Fibroblast of lung (primary cell): ENCODE measurements around the gene MXI1. TPM values are rescaled to one million over a fixed set of nuclear protein-coding genes. Genes with fewer than 3 reads are reported as not detected.

Experiments
- DNase-seq, 2 donors: peaks; one replicate each; pipeline versions ENCODE4 v3.0.0 to v3.0.0-alpha.2; 2010; ENCODE audit warnings: low read depth in 2 of 2
- H2AFZ ChIP-seq: 2 replicates; pipeline ENCODE4 v1.5.1; 2012; ENCODE audit warnings: low read length, control low read depth, inconsistent platforms
- H3K27ac ChIP-seq: 2 replicates; pipeline ENCODE4 v1.5.1; 2011; ENCODE audit warnings: low read length, control low read depth; ENCODE audit not compliant: insufficient read depth
- H3K27me3 ChIP-seq: 2 replicates; pipeline ENCODE4 v1.5.1; 2011; ENCODE audit warnings: mild to moderate bottlenecking, low read length; ENCODE audit not compliant: control insufficient read depth, insufficient read depth
- H3K36me3 ChIP-seq: 2 replicates; pipeline ENCODE4 v1.5.1; 2011; ENCODE audit warnings: low read length; ENCODE audit not compliant: control insufficient read depth, insufficient read depth
- H3K4me1 ChIP-seq: 2 replicates; pipeline ENCODE4 v1.5.1; 2011; ENCODE audit warnings: low read length; ENCODE audit not compliant: control insufficient read depth, insufficient read depth; ENCODE audit errors: extremely low read depth
- H3K4me2 ChIP-seq: 2 replicates; pipeline ENCODE4 v1.5.1; 2011; ENCODE audit warnings: low read length, control low read depth; ENCODE audit not compliant: insufficient read depth; ENCODE audit errors: extremely low read depth
- H3K4me3 ChIP-seq, 4 experiments: fragments of 200-600 bp in 1 of 4; sonication (generic) in 1 of 4; replicated peaks in 1 of 4; 2 replicates each; pipeline ENCODE4 v1.5.1; 2011 to 2016; ENCODE audit warnings: low read length in 4 of 4, low read depth in 3 of 4, mild to moderate bottlenecking in 3 of 4, control low read depth in 2 of 4, inconsistent platforms in 1 of 4, mixed read lengths in 1 of 4; ENCODE audit not compliant: insufficient read depth in 1 of 4; ENCODE audit errors: control extremely low read depth in 1 of 4
- H3K79me2 ChIP-seq: 2 replicates; pipeline ENCODE4 v1.5.1; 2012; ENCODE audit warnings: mild to moderate bottlenecking, low read length, inconsistent platforms; ENCODE audit not compliant: control insufficient read depth, insufficient read depth
- H3K9ac ChIP-seq: 2 replicates; pipeline ENCODE4 v1.5.1; 2011; ENCODE audit warnings: mild to moderate bottlenecking, low read length, control low read depth; ENCODE audit not compliant: insufficient read depth
- H3K9me3 ChIP-seq: 2 replicates; pipeline ENCODE4 v1.5.1; 2012; ENCODE audit warnings: low read depth, low read length; ENCODE audit not compliant: control insufficient read depth, insufficient read depth
- H4K20me1 ChIP-seq: 2 replicates; pipeline ENCODE4 v1.5.1; 2011; ENCODE audit warnings: low read length; ENCODE audit not compliant: control insufficient read depth, insufficient read depth; ENCODE audit errors: extremely low read depth
- CTCF ChIP-seq, 2 donors: IDR thresholded peaks in 1 of 2; conservative IDR thresholded peaks in 1 of 2; 1 replicate in 1 of 2; 2 replicates in 1 of 2; pipeline ENCODE4 v1.5.1; 2011 to 2012; ENCODE audit warnings: low read length in 2 of 2, control low read depth in 1 of 2, inconsistent platforms in 1 of 2, low read depth in 1 of 2, mild to moderate bottlenecking in 1 of 2
- EZH2 ChIP-seq: IDR thresholded peaks from 2 replicates; pipeline ENCODE4 v1.5.1; 2012; ENCODE audit warnings: low read length, control low read depth, mild to moderate bottlenecking; ENCODE audit errors: missing control alignments
- polyA plus RNA-seq, 2 donors: library from polyadenylated mRNA; depleted of rRNA in 1 of 2; stranded (reverse) in 1 of 2; unstranded in 1 of 2; fragments of >200 nt; gene quantifications; 2 replicates each; pipeline ENCODE4 v1.2.1, GENCODE V29; 2011 to 2012; ENCODE audit warnings: missing spikeins in 1 of 2
- total RNA-seq: library from RNA; depleted of rRNA; stranded (reverse); fragments of >200 nt; gene quantifications from 2 replicates; pipeline ENCODE4 v1.2.1, GENCODE V29; 2014

The MXI1 gene
- total and polyA plus RNA-seq, 2 donors (not counting 1 experiment from before 2014, with no cell fraction given), result 18.7 to 40.1 TPM

DNA sequence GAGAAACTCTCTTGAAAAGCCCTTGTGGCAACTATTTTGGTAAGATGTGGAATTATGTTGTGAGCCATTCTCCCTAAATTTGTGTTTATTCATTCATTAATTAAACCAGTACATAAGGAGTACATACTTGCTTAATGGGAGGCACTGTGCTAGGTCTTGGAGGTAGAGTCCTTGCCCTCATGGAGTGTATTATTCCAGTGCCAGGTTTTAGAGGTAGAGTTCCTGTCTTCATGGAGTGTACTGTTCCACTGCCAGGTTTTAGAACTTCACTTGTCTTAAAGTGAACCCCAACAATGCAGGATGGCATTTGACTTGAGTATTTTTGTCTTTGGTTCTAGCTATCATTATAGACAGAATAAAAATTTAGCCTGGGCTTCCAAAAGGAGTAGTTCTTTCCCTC, 8.8 kb downstream of the MXI1 start:
- Histone ChIP-seq H3K79me2 (no peaks in the 10 kb centered on the region), H3K4me2 (no peak overlapping the region), H3K27me3 (peaks cover 4% of the 10 kb centered on the region), H2AFZ (no peak overlapping the region), H3K4me3 (no peak overlapping the region), H3K9me3 (no peaks in the 10 kb centered on the region), H3K9ac (no peak overlapping the region), H3K27ac (no peak overlapping the region), H4K20me1 (no peaks in the 10 kb centered on the region), H3K4me1 (peaks cover 2% of the 10 kb centered on the region), H3K36me3 (no peaks in the 10 kb centered on the region)
- TF ChIP-seq EZH2, result no peak
- TF ChIP-seq CTCF (conservative IDR thresholded peaks at IDR 0.05 in 1 of 2, IDR thresholded peaks at IDR 0.05 in 1 of 2; ENCODE audit: low read depth in 1 of 2, low read length in 2 of 2), result no peak
- no peak for DNase-seq

DNA sequence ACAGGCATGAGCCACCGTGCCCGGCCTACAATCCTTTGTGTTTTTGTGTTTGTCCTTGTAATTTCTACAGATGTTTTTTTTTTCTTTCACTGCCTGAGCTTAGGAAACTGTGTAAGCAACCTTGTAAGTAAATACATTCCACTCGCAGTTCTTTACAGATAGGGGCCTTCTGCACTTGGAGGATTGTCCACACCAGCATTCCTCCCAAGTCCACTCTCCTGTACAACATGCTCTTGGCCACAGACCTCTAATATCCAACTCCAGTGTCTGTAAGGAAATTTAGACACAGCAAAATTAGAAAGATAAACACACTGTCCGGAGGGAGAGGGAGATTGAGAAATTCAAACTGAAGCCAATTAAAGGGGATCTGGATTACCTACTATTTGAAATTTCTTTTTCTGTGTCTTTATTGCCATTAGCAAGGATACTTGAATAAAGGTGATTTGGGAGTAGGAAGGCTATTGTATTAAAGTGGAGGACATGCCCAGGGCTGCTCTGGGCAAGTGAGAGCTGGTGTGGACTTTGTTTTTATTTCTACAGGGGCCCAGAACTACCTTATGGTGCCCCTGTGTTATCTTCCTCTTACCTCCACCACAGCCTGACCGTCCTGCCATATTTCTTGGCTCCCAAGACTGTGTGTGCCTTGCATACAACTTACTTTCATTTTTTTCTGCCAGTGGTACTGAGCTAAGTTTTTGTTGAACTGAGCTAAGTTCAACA, 9.7 kb downstream of the MXI1 start:
- no peaks in the 10 kb centered on the region for H3K36me3 ChIP-seq
- DNase-seq, result no peak
- TF ChIP-seq CTCF (conservative IDR thresholded peaks at IDR 0.05 in 1 of 2, IDR thresholded peaks at IDR 0.05 in 1 of 2; ENCODE audit: low read depth in 1 of 2, low read length in 2 of 2) (no peak), EZH2 (no peak)
- H3K4me2 ChIP-seq, result no peak overlapping the region
- H3K27ac ChIP-seq, result no peak overlapping the region
- H3K4me3 ChIP-seq, result no peak overlapping the region
- no peak overlapping the region for H2AFZ ChIP-seq
- H4K20me1 ChIP-seq, result no peaks in the 10 kb centered on the region
- no peaks in the 10 kb centered on the region for H3K9me3 ChIP-seq
- peaks cover under 1% of the 10 kb centered on the region for H3K4me1 ChIP-seq
- H3K79me2 ChIP-seq, result no peaks in the 10 kb centered on the region
- peaks cover 4% of the 10 kb centered on the region for H3K27me3 ChIP-seq
- H3K9ac ChIP-seq, result no peak overlapping the region

DNA sequence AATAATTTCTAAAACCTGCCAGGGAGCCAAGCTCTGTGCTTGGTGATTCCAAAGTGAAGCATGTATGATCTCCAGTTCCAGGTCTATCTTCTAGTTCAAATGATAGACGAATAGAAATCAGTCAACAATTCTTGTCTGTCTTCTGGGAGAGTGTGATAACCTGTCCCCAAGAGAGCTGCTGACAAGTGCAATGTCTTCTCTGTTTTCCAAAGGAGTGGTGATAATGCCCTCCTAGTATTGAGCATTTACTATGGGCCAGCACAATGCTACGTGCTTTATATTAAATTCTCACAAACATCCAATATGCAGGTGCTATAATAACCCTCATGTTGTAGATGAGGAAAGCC, 10.2 kb downstream of the MXI1 start:
- H3K36me3 ChIP-seq, result no peaks in the 10 kb centered on the region
- H3K9me3 ChIP-seq, result no peaks in the 10 kb centered on the region
- H3K9ac ChIP-seq, result no peak overlapping the region
- peaks cover 6% of the 10 kb centered on the region for H3K4me1 ChIP-seq
- no peaks in the 10 kb centered on the region for H4K20me1 ChIP-seq
- H3K4me3 ChIP-seq, result no peak overlapping the region
- no peaks in the 10 kb centered on the region for H3K79me2 ChIP-seq
- no peak overlapping the region for H3K4me2 ChIP-seq
- H3K27me3 ChIP-seq, result peaks cover 4% of the 10 kb centered on the region
- no peak overlapping the region for H3K27ac ChIP-seq
- TF ChIP-seq CTCF (conservative IDR thresholded peaks at IDR 0.05 in 1 of 2, IDR thresholded peaks at IDR 0.05 in 1 of 2; ENCODE audit: low read depth in 1 of 2, low read length in 2 of 2) (no peak), EZH2 (no peak)
- no peak overlapping the region for H2AFZ ChIP-seq
- no peak for DNase-seq
